HG02943 (cell line): ENCODE data around the gene EYA2.
"Not testable (repeated sequence)": the region's sequence is repeated elsewhere in the genome, so short reads cannot be mapped to it uniquely, and the experiment has no call there.

ENCODE experiments used
- ATAC-seq: cut with Tn5 transposase; IDR thresholded peaks from one replicate; pipeline ENCODE4 v1.9.1; 2021; ENCODE audit warnings: mild to moderate bottlenecking, low read depth, moderate library complexity; ENCODE audit not compliant: unreplicated experiment

Gene EYA2

DNA sequence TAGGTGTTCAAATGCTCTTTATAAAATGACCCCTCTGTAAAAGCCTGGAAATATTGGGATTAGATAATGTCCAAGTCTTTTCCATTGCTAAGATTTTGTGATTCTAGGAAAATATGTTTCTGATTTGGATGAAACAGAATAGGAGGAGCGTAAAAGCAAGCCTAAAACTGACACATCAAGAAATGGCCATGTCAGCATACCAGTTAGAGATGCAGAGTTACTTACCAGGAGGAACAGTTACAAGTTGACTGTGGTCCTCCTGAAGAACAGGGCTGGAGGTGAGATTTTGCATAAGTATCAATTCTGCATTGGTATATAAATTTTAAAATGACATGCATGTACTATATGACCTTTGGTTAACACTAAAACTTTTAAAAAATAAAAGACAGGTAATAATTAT, 35.3 kb downstream of the EYA2 start:
- no peak for ATAC-seq

DNA sequence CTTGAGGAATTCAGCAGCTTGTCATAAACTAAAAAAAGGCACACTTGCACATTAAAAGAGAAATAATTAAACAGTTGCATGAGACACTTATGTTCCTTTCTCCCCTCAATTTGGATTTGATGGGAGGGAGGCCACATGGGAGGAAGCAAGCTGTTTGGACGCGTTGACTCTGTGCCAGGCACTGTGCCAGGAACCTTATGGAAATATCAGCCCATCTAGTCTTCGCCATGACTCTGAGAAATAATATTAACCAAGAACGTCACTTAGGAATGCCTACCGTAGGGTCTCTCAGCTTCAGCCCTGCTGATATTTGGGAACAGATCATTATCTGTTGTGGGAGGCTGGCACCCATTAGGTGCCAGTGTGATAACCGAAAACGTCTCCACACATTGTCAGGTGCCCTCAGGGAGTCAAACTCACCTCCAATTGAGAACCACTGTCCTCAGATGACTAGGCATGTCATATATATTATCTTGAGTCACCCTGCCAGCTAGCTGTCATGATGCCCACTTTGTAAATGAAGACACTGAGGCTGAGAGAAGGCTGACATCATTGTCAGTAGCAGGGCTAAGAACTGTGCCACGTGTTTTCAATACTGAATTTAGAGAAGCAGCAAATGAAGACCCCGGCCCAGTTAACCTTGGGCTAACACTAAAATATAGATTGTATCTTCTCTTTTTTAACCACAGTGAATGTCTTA, 36.1 kb downstream of the EYA2 start:
- no peak for ATAC-seq

GRCh38 chr20:46931699-46932098, 37.1 kb downstream of the EYA2 start:
- no peak for ATAC-seq

- not testable (repeated sequence) for ATAC-seq
Measured at GRCh38 chr20:46932439-46932838, 37.8 kb downstream of the EYA2 start.

DNA sequence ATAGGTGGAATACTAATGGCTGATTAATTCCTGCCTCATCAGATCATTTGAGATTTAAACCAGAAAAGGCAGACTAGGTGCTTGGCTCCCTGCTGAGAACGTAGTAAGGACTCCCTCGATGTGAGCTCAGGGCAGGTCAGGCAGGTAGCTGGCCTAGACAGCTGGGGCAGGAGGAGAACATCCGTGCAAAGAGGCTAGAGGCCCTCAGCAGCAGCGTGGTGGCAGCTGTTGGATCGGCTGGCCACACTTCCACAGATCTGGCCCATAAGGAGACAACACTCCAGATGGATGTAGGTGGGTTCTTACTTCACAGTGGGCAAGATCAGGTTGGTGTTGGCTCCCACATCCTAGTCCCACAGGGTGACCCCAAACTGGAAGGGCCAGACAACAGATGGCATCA, 38.5 kb downstream of the EYA2 start:
- ATAC-seq = no peak

DNA sequence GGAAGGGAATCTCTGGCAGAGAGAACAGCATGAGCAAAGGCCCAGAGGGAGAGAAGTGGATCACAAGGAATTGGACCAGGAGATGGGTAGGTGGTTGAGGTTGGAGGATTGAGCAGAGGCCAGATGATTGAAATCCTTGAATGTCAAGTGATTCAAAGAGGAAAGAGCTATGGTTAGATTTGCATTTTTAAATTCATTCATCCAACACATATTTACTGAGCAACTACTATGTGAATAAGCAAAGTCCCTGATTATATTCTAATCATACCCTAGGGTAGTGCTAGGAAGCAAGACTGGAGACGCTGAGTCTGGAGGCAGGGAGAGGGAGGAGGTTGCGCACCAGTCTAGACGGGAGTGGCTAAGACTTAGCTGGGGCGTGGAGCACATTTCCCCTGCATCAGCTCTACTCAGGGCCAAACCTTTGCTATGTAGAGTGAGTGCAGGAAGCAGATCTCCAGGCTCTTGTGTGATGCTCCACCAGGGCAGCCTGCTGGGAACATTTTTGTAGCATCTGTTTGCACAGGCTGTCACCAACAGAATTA, 40.2 kb downstream of the EYA2 start:
- no peak for ATAC-seq

DNA sequence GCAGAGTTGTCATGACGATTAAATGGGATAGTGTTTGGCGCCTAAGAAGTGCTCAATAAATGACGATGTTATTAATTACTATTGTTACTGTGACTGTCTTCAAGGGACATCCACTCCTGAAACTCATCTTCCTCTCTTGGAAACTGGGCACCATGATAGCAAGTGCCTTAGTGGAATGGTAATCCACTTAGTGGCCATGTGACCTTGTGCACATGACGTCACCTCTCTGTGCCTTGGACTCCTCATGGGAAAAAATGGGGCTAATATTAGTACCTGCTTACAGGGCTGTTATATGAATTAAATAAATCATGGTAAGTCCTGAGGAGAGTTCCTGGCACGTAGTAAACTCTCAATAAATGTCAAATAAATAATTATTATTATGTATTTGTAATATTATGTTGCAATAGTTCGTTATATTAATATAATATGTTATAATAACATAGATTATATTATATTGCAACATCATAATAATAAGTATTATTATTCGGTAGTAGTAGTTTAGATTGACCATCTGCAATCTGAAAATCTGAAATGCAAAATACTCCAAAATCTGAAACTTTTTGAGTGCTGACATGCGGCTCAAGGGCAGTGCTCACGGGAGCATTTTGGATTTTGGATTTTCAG, 40.9 kb downstream of the EYA2 start:
- no peak for ATAC-seq

DNA sequence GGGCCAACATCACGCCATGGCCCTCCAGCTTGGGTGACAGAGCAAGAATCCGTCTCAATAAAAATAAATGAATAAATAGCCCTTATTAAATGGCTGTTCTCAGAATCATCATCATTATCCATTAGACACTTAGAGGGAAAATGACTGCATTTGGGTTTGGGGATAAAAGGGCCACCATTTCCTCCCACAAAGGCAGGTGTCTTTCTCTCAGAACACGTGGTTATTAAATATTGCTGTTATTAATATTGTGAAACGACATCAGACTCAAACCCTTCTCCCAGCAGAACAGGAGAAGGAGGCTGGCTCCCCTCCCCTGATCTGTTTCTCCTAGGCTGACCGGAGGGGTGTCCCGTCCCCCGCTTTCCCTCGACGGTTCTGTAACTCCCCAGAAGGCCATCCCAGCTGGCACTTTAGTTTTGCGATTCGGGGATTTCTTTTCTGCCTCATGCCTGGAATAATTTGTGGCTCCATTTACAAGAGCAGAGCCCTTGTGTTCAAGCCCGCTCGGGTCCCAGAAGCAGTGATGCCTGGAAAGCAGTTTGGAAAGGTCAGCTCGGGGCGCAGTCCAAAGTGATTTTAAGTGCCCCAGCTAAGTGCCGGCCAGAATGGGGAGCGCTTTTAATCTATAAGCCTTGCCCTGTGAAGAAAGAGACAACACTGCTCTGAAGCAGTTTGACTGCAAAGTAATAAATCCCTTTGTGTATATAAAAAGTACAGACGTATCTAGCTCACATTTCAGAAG, 41.9 kb downstream of the EYA2 start:
- ATAC-seq = no peak

DNA sequence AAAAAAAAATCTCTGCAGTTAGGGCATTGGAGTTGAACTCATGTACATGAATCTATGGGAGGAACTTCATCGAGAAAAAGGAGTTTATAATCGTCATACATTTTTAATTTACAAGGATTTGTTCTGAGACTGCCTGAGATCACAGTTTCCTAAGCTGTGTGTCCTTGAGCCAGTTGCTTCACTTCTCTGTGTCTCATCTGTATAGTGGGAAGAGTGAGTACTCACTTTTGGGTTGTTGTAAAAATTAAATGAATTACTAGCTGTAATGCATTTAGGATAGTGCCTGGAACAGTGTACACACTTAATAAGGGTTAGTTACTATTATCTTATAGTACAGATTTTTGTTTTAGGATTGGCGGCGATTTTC, 42.5 kb downstream of the EYA2 start:
- no peak for ATAC-seq

DNA sequence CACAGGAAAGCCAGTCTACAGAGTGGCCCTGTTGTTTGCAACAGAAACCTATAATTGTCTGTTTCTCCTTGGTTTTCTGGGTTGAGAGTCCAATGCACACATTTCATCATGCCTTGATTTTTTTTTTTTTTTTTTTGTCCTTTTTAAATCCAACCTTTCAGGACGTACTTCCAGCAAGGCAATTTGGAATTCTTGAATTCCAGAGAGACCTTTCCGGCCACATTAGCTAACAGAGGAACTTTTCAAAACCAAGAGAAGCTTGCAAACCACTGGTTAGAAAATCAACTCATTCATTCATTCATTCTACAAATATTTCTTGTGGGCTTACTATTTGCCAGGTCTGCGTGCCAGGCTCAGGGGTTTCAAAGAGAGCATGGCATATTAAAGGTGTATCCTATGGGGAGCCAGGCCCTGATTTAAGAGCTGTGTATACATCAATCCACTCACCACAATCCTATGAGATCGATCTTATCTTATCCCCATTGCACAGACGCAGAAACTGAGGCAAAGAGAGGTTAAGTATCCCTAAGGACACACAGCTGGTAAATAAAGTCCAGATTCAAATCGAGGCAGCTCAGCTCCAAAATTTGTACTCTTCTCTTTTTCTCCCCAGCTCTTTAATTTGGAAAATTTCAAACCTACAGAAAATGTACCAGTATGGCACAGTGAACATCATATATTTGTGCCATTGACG, 43.0 kb downstream of the EYA2 start:
- ATAC-seq = no peak

DNA sequence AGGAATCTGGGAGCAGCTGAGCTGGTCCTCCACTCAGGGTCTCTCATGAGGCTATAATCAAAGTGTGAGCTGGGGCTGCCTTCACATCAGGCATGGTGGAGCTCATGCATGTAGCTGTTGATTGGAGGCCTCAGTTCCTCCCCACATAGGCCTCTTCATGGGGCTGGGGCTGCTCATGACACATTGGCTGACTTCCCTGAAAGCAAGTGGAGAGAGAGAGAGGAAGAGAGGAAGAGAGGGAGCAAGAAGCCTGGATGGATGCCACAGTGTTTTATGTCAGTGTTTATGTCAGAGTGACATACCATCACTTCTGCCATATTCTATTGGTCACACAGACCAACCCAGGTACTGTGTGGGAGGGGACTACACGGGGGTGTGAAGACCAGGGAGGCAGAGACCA, 43.8 kb downstream of the EYA2 start:
- no peak for ATAC-seq

DNA sequence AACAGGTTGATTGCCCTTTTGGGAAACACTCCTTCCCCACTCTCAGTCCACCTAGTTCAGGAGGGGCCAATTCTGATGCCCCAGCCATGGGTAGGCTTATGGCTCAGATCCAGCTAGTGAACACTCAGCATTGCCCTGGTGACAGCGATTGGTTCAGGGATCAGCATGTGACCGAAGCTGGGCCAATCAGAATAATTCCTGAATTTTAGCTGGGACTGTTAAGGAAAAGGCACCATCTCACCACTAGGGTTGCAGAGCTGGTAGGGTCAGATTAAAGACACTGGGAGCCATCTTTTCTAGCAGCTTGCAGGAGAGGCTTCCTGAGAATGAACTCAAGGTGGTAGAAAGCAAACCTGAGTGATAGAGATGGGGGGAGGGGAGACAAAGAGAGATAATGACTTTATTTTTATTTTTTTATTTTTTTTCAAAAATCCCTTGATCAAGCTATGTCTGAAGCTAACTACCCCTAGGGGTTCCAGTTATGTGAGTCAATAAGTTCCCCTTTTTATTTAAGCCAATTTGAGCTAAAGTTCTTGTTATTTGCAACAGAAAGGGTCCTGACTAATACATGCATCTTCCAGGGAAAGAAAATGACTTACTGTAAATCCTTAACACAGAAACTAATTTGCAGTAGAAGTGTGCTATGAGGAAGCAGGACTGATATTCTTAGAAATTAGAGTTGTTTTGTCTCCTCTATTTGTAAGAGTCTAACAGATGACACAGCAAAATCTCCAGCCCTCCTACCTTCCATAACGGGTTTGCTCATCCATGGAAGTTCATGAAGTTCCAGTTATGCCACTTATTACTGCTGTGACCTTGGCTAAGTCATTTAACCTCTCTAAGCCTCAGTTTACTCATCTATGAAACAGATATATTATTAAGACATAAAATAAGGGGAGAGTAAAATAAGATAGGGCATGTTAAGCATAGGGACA, 44.7 kb downstream of the EYA2 start:
- no peak for ATAC-seq

DNA sequence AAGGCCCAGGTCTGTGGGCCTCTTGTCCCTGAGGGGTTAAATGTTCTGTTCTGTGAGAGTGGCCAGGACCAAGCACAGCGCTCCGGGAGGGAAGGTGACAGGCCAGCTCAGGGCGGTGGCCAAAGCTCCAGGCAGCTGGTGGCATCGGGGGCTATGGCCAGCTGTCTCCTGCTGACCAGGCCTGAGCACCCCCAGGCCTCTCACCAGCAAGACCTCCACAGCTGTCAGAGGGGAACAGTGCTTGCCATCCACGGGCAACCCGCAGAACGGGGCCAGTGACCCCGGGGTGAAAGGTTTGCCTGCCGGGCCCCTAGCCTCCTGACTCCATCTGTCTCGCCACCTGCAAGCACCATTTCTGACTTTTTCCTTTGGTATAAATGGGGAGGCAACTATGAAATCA, 46.0 kb downstream of the EYA2 start:
- no peak for ATAC-seq

- no peak for ATAC-seq
Measured at GRCh38 chr20:46941404-46941803, 46.8 kb downstream of the EYA2 start.

- no peak for ATAC-seq
Measured at GRCh38 chr20:46943861-46944591, 49.4 kb downstream of the EYA2 start.

DNA sequence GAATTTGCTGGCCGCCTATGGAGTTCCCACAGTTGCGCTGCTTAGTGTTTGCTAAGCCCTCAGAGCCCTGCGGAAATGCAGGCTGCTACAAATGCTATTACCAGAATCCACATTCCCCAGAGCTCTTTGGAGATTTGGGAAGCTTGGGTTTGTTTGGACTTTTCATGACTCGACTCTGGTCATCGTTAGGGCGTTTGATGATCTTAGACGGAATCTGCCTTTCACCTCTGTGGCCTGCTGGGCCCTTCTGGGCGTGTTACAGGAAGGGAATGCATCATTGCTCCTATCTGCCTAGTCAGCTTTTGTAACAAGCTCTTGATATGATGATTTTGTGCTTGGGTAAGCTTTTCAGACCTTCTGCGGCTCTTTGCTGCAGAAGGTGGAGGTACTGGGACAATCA, 50.8 kb downstream of the EYA2 start:
- no peak for ATAC-seq

- no peak for ATAC-seq
Measured at GRCh38 chr20:46946181-46946624, 51.6 kb downstream of the EYA2 start.

DNA sequence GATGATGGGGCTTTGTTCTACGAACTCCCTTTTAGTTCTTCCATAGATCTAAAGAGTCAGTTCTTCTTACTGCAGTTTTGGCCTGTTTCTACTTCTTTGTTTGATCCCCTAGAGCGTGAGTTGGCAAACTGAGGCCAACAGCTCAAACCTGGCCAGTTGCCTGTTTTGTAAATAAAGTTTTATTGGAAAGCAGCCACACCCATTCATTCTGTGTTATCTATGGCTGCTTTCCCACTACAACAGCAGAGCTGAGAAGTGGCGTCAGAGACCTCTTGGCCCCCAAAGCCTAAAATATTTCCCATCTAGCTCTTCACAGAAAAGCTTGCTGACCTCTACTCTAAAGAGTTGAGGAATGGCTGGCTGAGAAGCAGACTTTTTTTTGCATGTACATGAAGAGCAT, 52.2 kb downstream of the EYA2 start:
- ATAC-seq = no peak

GRCh38 chr20:46948081-46948480, 53.4 kb downstream of the EYA2 start:
- ATAC-seq = no peak
